Measurements from ENCODE around the gene DNAH12. TPM values are rescaled to one million over a fixed set of nuclear protein-coding genes. Genes with fewer than 3 reads are reported as not detected.

The DNAH12 gene
- total and polyA plus RNA-seq, 2 of the 13 experiments (the other 11 are each of a cell fraction or from before 2014, with no cell fraction given): 0.11 TPM

- peak; percentile 26; the same call in 1 of the 2 replicates for TF ChIP-seq ZGPAT (CRISPR knock-in tag; IDR thresholded peaks at IDR 0.05)
- TF ChIP-seq ZNF275 (CRISPR knock-in tag; IDR thresholded peaks at IDR 0.05; ENCODE audit: borderline replicate concordance): no peak
- peak; percentile 37; the same call in 1 of the 2 replicates for TF ChIP-seq ZNF644 (CRISPR knock-in tag; IDR thresholded peaks at IDR 0.05; ENCODE audit: low read depth)
- TF ChIP-seq FOSL2 (CRISPR knock-in tag; IDR thresholded peaks at IDR 0.05): peak; percentile 49
- TF ChIP-seq KAT2B (IDR thresholded peaks at IDR 0.05; ENCODE audit: borderline replicate concordance, low read depth, low read length): no peak
- TF ChIP-seq TBP (CRISPR knock-in tag; IDR thresholded peaks at IDR 0.05): no peak
- TF ChIP-seq ZNF580 (CRISPR knock-in tag; IDR thresholded peaks at IDR 0.05; ENCODE audit: borderline replicate concordance, low read depth): no peak
- peak; percentile 60; the same call in 1 of the 2 replicates for TF ChIP-seq SIX4 (CRISPR knock-in tag; IDR thresholded peaks at IDR 0.05)
- peak; percentile 82 for TF ChIP-seq NCOA2 (CRISPR knock-in tag; IDR thresholded peaks at IDR 0.05)
- peak; percentile 77; the same call in 1 of the 2 replicates for TF ChIP-seq RXRA (CRISPR knock-in tag; IDR thresholded peaks at IDR 0.05)
- 0 out of 2 replicates have a peak, but pooled peaks have one; percentile 15 for TF ChIP-seq CTCF (CRISPR knock-in tag; IDR thresholded peaks at IDR 0.05)
- peak; percentile 60; the same call in 1 of the 2 replicates for TF ChIP-seq CEBPG (CRISPR knock-in tag; IDR thresholded peaks at IDR 0.05)
- peak; percentile 67 for TF ChIP-seq FOXP4 (CRISPR knock-in tag; IDR thresholded peaks at IDR 0.05)
- TF ChIP-seq MEIS2 (CRISPR knock-in tag; IDR thresholded peaks at IDR 0.05): no peak
- TF ChIP-seq SIX1 (CRISPR knock-in tag; IDR thresholded peaks at IDR 0.05; ENCODE audit: borderline replicate concordance): peak; percentile 84
- TF ChIP-seq ZFP1 (CRISPR knock-in tag; IDR thresholded peaks at IDR 0.05): 0 out of 2 replicates have a peak, but pooled peaks have one; percentile 44
- TF ChIP-seq ZBTB42 (CRISPR knock-in tag; IDR thresholded peaks at IDR 0.05): 0 out of 2 replicates have a peak, but pooled peaks have one; percentile 61
- TF ChIP-seq NR2F6 (IDR thresholded peaks at IDR 0.05): peak; percentile 84
- TF ChIP-seq NR2F6 (CRISPR knock-in tag; IDR thresholded peaks at IDR 0.05): peak; percentile 89
- TF ChIP-seq MIER3 (CRISPR knock-in tag; IDR thresholded peaks at IDR 0.05; ENCODE audit: borderline replicate concordance): peak; percentile 56; the same call in 1 of the 2 replicates
- TF ChIP-seq ZNF264 (CRISPR knock-in tag; IDR thresholded peaks at IDR 0.05): 0 out of 2 replicates have a peak, but pooled peaks have one; percentile 15
- TF ChIP-seq JUNB (CRISPR knock-in tag; IDR thresholded peaks at IDR 0.05; ENCODE audit: borderline replicate concordance): no peak
- TF ChIP-seq GMEB1 (CRISPR knock-in tag; IDR thresholded peaks at IDR 0.05; ENCODE audit: borderline replicate concordance): no peak
These were observed 158.6 kb downstream of the DNAH12 start (continued) for GRCh38 chr3:57385498-57385897.

Data from HepG2 (cell line).